Spleen (tissue), 11 donors: ENCODE results near the gene HMGXB3. TPM values are rescaled to one million over a fixed set of nuclear protein-coding genes. Genes with fewer than 3 reads are reported as not detected.

ENCODE experiments used
- DNase-seq: peaks from one replicate; pipeline ENCODE4 v3.0.0-alpha.2; 2020
- H3K27ac ChIP-seq, 8 donors: fragments of 200-600 bp; sonication (generic) in 7 of 8; 1 replicate in 4 of 8; 2 replicates in 4 of 8; pipeline versions ENCODE4 v1.5.0 to v1.8.0; 2016 to 2021; ENCODE audit warnings: inconsistent platforms in 4 of 8, mild to moderate bottlenecking in 4 of 8, moderate library complexity in 1 of 8
- H3K27me3 ChIP-seq, 7 donors: fragments of 200-600 bp; sonication (generic) in 6 of 7; replicated peaks in 1 of 7; 1 replicate in 4 of 7; 2 replicates in 3 of 7; pipeline versions ENCODE4 v1.5.0 to v1.8.0; 2016 to 2021; ENCODE audit warnings: inconsistent platforms in 3 of 7, mild to moderate bottlenecking in 1 of 7
- H3K36me3 ChIP-seq, 6 donors: fragments of 200-600 bp; sonication (generic) in 5 of 6; 1 replicate in 4 of 6; 2 replicates in 2 of 6; pipeline versions ENCODE4 v1.5.0 to v1.8.0; 2016 to 2021; ENCODE audit warnings: inconsistent platforms in 2 of 6
- H3K4me1 ChIP-seq, 6 donors: fragments of 200-600 bp; sonication (generic) in 5 of 6; 1 replicate in 3 of 6; 2 replicates in 3 of 6; pipeline versions ENCODE4 v1.5.0 to v1.8.0; 2016 to 2021; ENCODE audit warnings: inconsistent platforms in 3 of 6
- H3K4me3 ChIP-seq, 8 donors: fragments of 200-600 bp; sonication (generic) in 7 of 8; 1 replicate in 4 of 8; 2 replicates in 4 of 8; pipeline versions ENCODE4 v1.5.0 to v1.8.0; 2016 to 2021; ENCODE audit warnings: inconsistent platforms in 4 of 8, mild to moderate bottlenecking in 4 of 8, moderate library complexity in 2 of 8
- H3K9me3 ChIP-seq, 8 donors: fragments of 200-600 bp; sonication (generic) in 7 of 8; 1 replicate in 4 of 8; 2 replicates in 4 of 8; pipeline versions ENCODE4 v1.5.0 to v1.8.0; 2016 to 2021; ENCODE audit warnings: inconsistent platforms in 4 of 8
- CTCF ChIP-seq, 11 experiments: fragments of 200-600 bp in 7 of 11; fragments of 450-650 bp in 4 of 11; sonication (generic) in 4 of 11; IDR thresholded peaks in 8 of 11; conservative IDR thresholded peaks in 3 of 11; 1 replicate in 7 of 11; 2 replicates in 4 of 11; pipeline versions ENCODE4 v1.4.0 to v1.8.0; 2016 to 2021; ENCODE audit warnings: antibody characterized with exemption in 11 of 11, inconsistent platforms in 4 of 11, mild to moderate bottlenecking in 1 of 11
- POLR2A ChIP-seq, 3 donors: fragments of 450-650 bp; IDR thresholded peaks; one replicate each; pipeline ENCODE4 v1.5.1; 2017; ENCODE audit warnings: antibody characterized with exemption in 3 of 3, mild to moderate bottlenecking in 1 of 3
- POLR2AphosphoS5 ChIP-seq, 3 donors: sonication (generic); formaldehyde crosslinking; IDR thresholded peaks; one replicate each; pipeline ENCODE4 v1.5.1; 2017; ENCODE audit warnings: antibody characterized with exemption in 3 of 3
- WGBS, 5 donors: extraction: QIAGEN DNeasy Blood & Tissue Kit in 3 of 5; methylation state at CpG; one replicate each; pipeline versions ENCODE4 v1.1.5 to v1.1.7; 2013 to 2018; 5-methylcytosine and 5-hydroxymethylcytosine counted together
- intact Hi-C: fragments of 100-400 bp; cut with DNase I; formaldehyde crosslinking; loops from one replicate; pipeline ENCODE4 v1.15.0; 2023; ENCODE audit warnings: low total_unique reads
- polyA plus RNA-seq, 3 donors: library from polyadenylated mRNA; stranded (reverse); fragments of 200-250 nt; gene quantifications; one replicate each; pipeline ENCODE4 v1.2.1, GENCODE V29; 2013
- total RNA-seq, 7 donors: library from RNA; depleted of rRNA in 3 of 7; stranded (reverse); fragments of >200 nt in 3 of 7; fragmentation: NEBNext Ultra II Directional in 4 of 7; extraction: Animal tissue kit (Norgen Biotek cat#: 25700) in 4 of 7; gene quantifications; one replicate each; pipeline versions ENCODE4 v1.1.0 to v1.2.1, GENCODE V29; 2016 to 2021
- donor health status: healthy with polysubstance abuse.
- donor health status: DM: no; HTN: no; CAD: no; lungs with moderate emphysema.
- donor health status: DM: no; HTN: no; CAD: no.
- donor health status: Bipolar disorder and iron deficiency.
- donor health status: healthy.
- donor health status: DM: no; HTN: no; CAD: no.
- donor health status: DM: yes; HTN: yes; CAD: no.

The HMGXB3 gene
- total and polyA plus RNA-seq, 10 donors, result 14.3 to 51.7 (median 34.6) TPM

- Histone ChIP-seq H3K4me3 (no peak overlapping the region), H3K9me3 (no peaks in the 10 kb centered on the region), H3K4me1 (peaks cover 5 to 22% (median 10%) of the 10 kb centered on the region in 6 donors), H3K27ac (no peak overlapping the region), H3K36me3 (peaks cover 0 to 25% (median 11%) of the 10 kb centered on the region in 6 donors), H3K27me3 (no peaks in the 10 kb centered on the region)
- no peak for DNase-seq
- intact Hi-C loops, result no loop called here
- WGBS, 5 donors, result 91 to 96% (median 94%) methylated on average over 14 of the region's 14 CpGs
- TF ChIP-seq POLR2AphosphoS5 (IDR thresholded peaks at IDR 0.05) (no peak), CTCF (IDR thresholded peaks at IDR 0.05 in 8 of 11, conservative IDR thresholded peaks at IDR 0.05 in 3 of 11) (no peak), POLR2A (IDR thresholded peaks at IDR 0.05) (no peak)
Observed at GRCh38 chr5:149995385-149996204, 4.9 kb upstream of the HMGXB3 start.

- no peak overlapping the region for H3K4me3 ChIP-seq
- intact Hi-C loops, result no loop called here
- no peaks in the 10 kb centered on the region for H3K9me3 ChIP-seq
- H3K36me3 ChIP-seq, result peaks cover 0 to 25% (median 11%) of the 10 kb centered on the region in 6 donors
- H3K4me1 ChIP-seq, result peaks cover 5 to 23% (median 14%) of the 10 kb centered on the region in 6 donors
- WGBS, 5 donors, result 92 to 96% (median 95%) methylated on average over 6 of the region's 6 CpGs
- TF ChIP-seq POLR2A (IDR thresholded peaks at IDR 0.05), result no peak
- TF ChIP-seq POLR2AphosphoS5 (IDR thresholded peaks at IDR 0.05), result no peak
- no peak for TF ChIP-seq CTCF (IDR thresholded peaks at IDR 0.05 in 8 of 11, conservative IDR thresholded peaks at IDR 0.05 in 3 of 11)
- no peak for DNase-seq
- H3K27me3 ChIP-seq, result no peaks in the 10 kb centered on the region
- no peak overlapping the region for H3K27ac ChIP-seq
Observed at GRCh38 chr5:149996205-149996890, 4.2 kb upstream of the HMGXB3 start.

GRCh38 chr5:149998281-149998680 is 2.3 kb upstream of the HMGXB3 start:
- Histone ChIP-seq H3K27ac (no peak overlapping the region), H3K4me1 (peaks cover 18 to 42% (median 33%) of the 10 kb centered on the region in 6 donors), H3K4me3 (no peak overlapping the region), H3K27me3 (no peaks in the 10 kb centered on the region), H3K36me3 (peaks cover 0 to 31% (median 11%) of the 10 kb centered on the region in 6 donors), H3K9me3 (no peaks in the 10 kb centered on the region)
- no peak for DNase-seq
- intact Hi-C loops, result no loop called here
- 97 to 100% (median 99%) methylated on average over 3 of the region's 3 CpGs for WGBS, 5 donors
- TF ChIP-seq POLR2A (IDR thresholded peaks at IDR 0.05), result no peak
- TF ChIP-seq POLR2AphosphoS5 (IDR thresholded peaks at IDR 0.05), result no peak
- TF ChIP-seq CTCF (IDR thresholded peaks at IDR 0.05 in 8 of 11, conservative IDR thresholded peaks at IDR 0.05 in 3 of 11), result no peak

- 70 to 88% (median 80%) methylated on average over 3 of the region's 3 CpGs for WGBS, 5 donors
- intact Hi-C loops, result no loop called here
- no peak for DNase-seq
- H3K4me3 ChIP-seq, result peak overlapping the region in 3 of 8 donors; percentile 85 to 100 (median 91)
- H3K27ac ChIP-seq, result peak overlapping the region; percentile 70 to 95 (median 91)
- H3K9me3 ChIP-seq, result no peaks in the 10 kb centered on the region
- peaks cover 0 to 36% (median 11%) of the 10 kb centered on the region in 6 donors for H3K36me3 ChIP-seq
- no peaks in the 10 kb centered on the region for H3K27me3 ChIP-seq
- H3K4me1 ChIP-seq, result peaks cover 18 to 53% (median 33%) of the 10 kb centered on the region in 6 donors
- no peak for TF ChIP-seq CTCF (IDR thresholded peaks at IDR 0.05 in 8 of 11, conservative IDR thresholded peaks at IDR 0.05 in 3 of 11)
- TF ChIP-seq POLR2A (IDR thresholded peaks at IDR 0.05), result no peak
- no peak for TF ChIP-seq POLR2AphosphoS5 (IDR thresholded peaks at IDR 0.05)
Observed at GRCh38 chr5:149999359-149999758, 1.2 kb upstream of the HMGXB3 start.
